ENCODE measurements around the gene DNAJB12. TPM values are rescaled to one million over a fixed set of nuclear protein-coding genes. Genes with fewer than 3 reads are reported as not detected.

The DNAJB12 gene
- total RNA-seq, 1 experiment from 2014 or later = 25.8 TPM

DNA sequence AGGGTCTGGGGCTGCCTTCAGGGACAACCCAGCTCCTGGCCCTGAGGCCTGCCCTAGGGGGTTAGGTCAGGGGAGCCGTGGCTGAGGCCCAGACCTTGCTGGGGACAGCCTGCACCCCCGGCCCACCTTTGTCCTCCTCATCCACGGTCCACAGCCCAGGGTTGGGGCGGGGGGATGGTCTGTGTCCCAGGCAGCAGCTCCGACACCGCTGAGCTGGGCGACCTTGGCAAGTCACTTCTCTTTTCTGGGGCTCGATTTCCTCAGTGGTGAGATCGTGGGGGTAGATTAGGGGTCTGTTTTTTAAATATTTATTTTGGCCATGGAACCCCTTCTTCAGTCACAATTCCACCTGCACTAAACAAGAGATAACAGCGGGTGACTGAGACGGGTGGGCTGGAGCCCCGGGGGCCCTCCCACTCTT lies 30.9 kb downstream of the DNAJB12 start:
- peak overlapping the region; percentile 76 for H3K4me2 ChIP-seq (ENCODE audit: low read length)
- peak overlapping the region; percentile 69 for H3K9ac ChIP-seq (ENCODE audit: low read length)
- H3K79me2 ChIP-seq (ENCODE audit: insufficient read depth, low read length) = no peaks in the 10 kb centered on the region
- H3K4me1 ChIP-seq (ENCODE audit: control insufficient read depth in 1 of 2, insufficient read depth in 2 of 2, low read length in 2 of 2) = peaks cover 76 to 93% of the 10 kb centered on the region in 2 experiments
- ATAC-seq = no peak
- POLR2A ChIA-PET = interaction anchor here (6.0 to 9.7 kb wide), 4 partner anchors 14 to 48 kb away, joined by 69 to 221 read pairs (median 171); partner anchors contain the start of gene DDIT4
- H3K36me3 ChIP-seq (ENCODE audit: control insufficient read depth in 1 of 2, insufficient read depth in 2 of 2, low read length in 2 of 2) = no peaks in the 10 kb centered on the region
- DNase-seq (ENCODE audit: low read depth, low spot score) = no peak
- H3K9me2 ChIP-seq (ENCODE audit: insufficient read depth) = no peaks in the 10 kb centered on the region
- H2AFZ ChIP-seq (ENCODE audit: low read depth, low read length, poor library complexity, severe bottlenecking) = no peak overlapping the region
- no TSS peak for BruUV-seq (replicated peaks)
- no peaks in the 10 kb centered on the region for H3K9me3 ChIP-seq (ENCODE audit: control insufficient read depth in 1 of 2, insufficient read depth in 1 of 2, low read depth in 1 of 2, low read length in 2 of 2)
- CTCF ChIA-PET = no interaction called here
- TF ChIP-seq SRF (IDR thresholded peaks at IDR 0.05; ENCODE audit: low read depth) (no peak), EGR1 (IDR thresholded peaks at IDR 0.05; ENCODE audit: low read depth) (no peak), EZH2 (IDR thresholded peaks at IDR 0.05) (no peak), TCF7L2 (IDR thresholded peaks at IDR 0.05; ENCODE audit: borderline replicate concordance, extremely low read depth, insufficient read depth, insufficient read length) (no peak), ZBTB33 (IDR thresholded peaks at IDR 0.05; ENCODE audit: extremely low read depth, insufficient replicate concordance, low read length) (no peak), CBX3 (IDR thresholded peaks at IDR 0.05; ENCODE audit: low read depth) (no peak), POLR2AphosphoS5 (IDR thresholded peaks at IDR 0.05; ENCODE audit: low read depth, low read length) (no peak), JUND (IDR thresholded peaks at IDR 0.05) (no peak)
- TF ChIP-seq, protein P1, sequence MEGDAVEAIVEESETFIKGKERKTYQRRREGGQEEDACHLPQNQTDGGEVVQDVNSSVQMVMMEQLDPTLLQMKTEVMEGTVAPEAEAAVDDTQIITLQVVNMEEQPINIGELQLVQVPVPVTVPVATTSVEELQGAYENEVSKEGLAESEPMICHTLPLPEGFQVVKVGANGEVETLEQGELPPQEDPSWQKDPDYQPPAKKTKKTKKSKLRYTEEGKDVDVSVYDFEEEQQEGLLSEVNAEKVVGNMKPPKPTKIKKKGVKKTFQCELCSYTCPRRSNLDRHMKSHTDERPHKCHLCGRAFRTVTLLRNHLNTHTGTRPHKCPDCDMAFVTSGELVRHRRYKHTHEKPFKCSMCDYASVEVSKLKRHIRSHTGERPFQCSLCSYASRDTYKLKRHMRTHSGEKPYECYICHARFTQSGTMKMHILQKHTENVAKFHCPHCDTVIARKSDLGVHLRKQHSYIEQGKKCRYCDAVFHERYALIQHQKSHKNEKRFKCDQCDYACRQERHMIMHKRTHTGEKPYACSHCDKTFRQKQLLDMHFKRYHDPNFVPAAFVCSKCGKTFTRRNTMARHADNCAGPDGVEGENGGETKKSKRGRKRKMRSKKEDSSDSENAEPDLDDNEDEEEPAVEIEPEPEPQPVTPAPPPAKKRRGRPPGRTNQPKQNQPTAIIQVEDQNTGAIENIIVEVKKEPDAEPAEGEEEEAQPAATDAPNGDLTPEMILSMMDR (IDR thresholded peaks at IDR 0.05 in 2 of 3, conservative IDR thresholded peaks at IDR 0.05 in 1 of 3; ENCODE audit: borderline replicate concordance in 1 of 3, insufficient read depth in 1 of 3, low read depth in 2 of 3, low read length in 2 of 3) = no peak
- intact Hi-C loops (cut with micrococcal nuclease) = loop anchor here (10.0 kb wide), 1 partner anchor 459 kb away; no protein-coding TSS in a partner anchor
- no peaks in the 10 kb centered on the region for H3K27me3 ChIP-seq (ENCODE audit: insufficient read depth, low read length)
- RAD21 ChIA-PET (ENCODE audit: low non-redundant PET in 1 of 2, low total read pairs in 2 of 2, uncharacterized antibody in 2 of 2, unreplicated experiment in 2 of 2) = no interaction called here
- peak overlapping the region; percentile 89 for H3K27ac ChIP-seq (ENCODE audit: low read depth, low read length)
- H3K4me3 ChIP-seq (replicated peaks in 1 of 2; ENCODE audit: low read depth in 1 of 2, low read length in 2 of 2) = no peak overlapping the region
- no peaks in the 10 kb centered on the region for H4K20me1 ChIP-seq (ENCODE audit: insufficient read depth)

Measured in HCT116 (cell line).